IMR-90 (cell line): ENCODE results near the gene HECW1. TPM values are rescaled to one million over a fixed set of nuclear protein-coding genes. Genes with fewer than 3 reads are reported as not detected.

ENCODE experiments used
- ATAC-seq: fragments of 200-7000 bp; cut with Tn5 transposase; 2 replicates; pipeline ENCODE4 v1.9.1; 2020; ENCODE audit warnings: low read depth, mild to moderate bottlenecking, moderate library complexity
- BruUV-seq: library from RNA; stranded (reverse); fragments of 400-500 nt; replicated peaks from 2 replicates; lab custom pipeline; 2021; lab: Mats Ljungman, UMichigan
- CTCF ChIA-PET: fragments of 300-600 bp; formaldehyde crosslinking; extraction: SDS; loops from one replicate; lab custom pipeline; 2021; ENCODE audit warnings: antibody characterized with exemption; lab: Yijun Ruan, JAX
- POLR2A ChIA-PET: fragments of 300-600 bp; sonication (Branson Sonifier 250); formaldehyde crosslinking; loops from one replicate; lab custom pipeline; 2022; ENCODE audit warnings: antibody characterized with exemption; ENCODE audit not compliant: unreplicated experiment; lab: Charles Lee
- DNase-seq: peaks from one replicate; pipeline ENCODE4 v3.0.0; 2013
- H2AFZ ChIP-seq: replicated peaks from 2 replicates; pipeline ENCODE3; 2013; ENCODE audit warnings: low read length, mild to moderate bottlenecking; ENCODE audit not compliant: poor library complexity
- H2AK5ac ChIP-seq: 2 replicates; pipeline ENCODE4 v1.6.1; 2013; ENCODE audit warnings: low read depth, low read length, inconsistent platforms
- H2AK9ac ChIP-seq: replicated peaks from 2 replicates; pipeline ENCODE3; 2013; ENCODE audit warnings: mild to moderate bottlenecking, low read depth, low read length, moderate library complexity; ENCODE audit not compliant: poor library complexity
- H2BK120ac ChIP-seq: 2 replicates; pipeline ENCODE4 v1.6.1; 2013; ENCODE audit warnings: low read depth, low read length, inconsistent platforms
- H2BK15ac ChIP-seq: 3 replicates; pipeline ENCODE4 v1.6.1; 2013; ENCODE audit warnings: low read depth, low read length, inconsistent platforms
- H2BK20ac ChIP-seq: 2 replicates; pipeline ENCODE4 v1.6.1; 2013; ENCODE audit warnings: low read depth, mild to moderate bottlenecking, inconsistent platforms, low read length, moderate library complexity
- H2BK5ac ChIP-seq: 2 replicates; pipeline ENCODE4 v1.6.1; 2013; ENCODE audit warnings: mild to moderate bottlenecking, low read depth, low read length, inconsistent platforms; ENCODE audit not compliant: poor library complexity, severe bottlenecking
- H3K14ac ChIP-seq: replicated peaks from 2 replicates; pipeline ENCODE4 v1.6.1; 2013; ENCODE audit warnings: low read depth, low read length, inconsistent platforms
- H3K18ac ChIP-seq: 2 replicates; pipeline ENCODE4 v1.6.1; 2013; ENCODE audit warnings: low read depth, low read length, control low read depth
- H3K23ac ChIP-seq: 2 replicates; pipeline ENCODE4 v1.6.1; 2013; ENCODE audit warnings: low read depth, low read length, inconsistent platforms
- H3K27ac ChIP-seq: 2 replicates; pipeline ENCODE4 v1.5.1; 2013; ENCODE audit warnings: mild to moderate bottlenecking, control low read depth, low read length; ENCODE audit not compliant: insufficient read depth
- H3K27me3 ChIP-seq: 2 replicates; pipeline ENCODE4 v1.6.1; 2013; ENCODE audit warnings: low read length; ENCODE audit not compliant: control insufficient read depth, insufficient read depth
- H3K36me3 ChIP-seq: 2 replicates; pipeline ENCODE4 v1.6.1; 2013; ENCODE audit warnings: low read length, mixed read lengths; ENCODE audit not compliant: control insufficient read depth, insufficient read depth
- H3K4ac ChIP-seq: 2 replicates; pipeline ENCODE4 v1.6.1; 2013; ENCODE audit warnings: low read depth, low read length, inconsistent platforms
- H3K4me1 ChIP-seq: 2 replicates; pipeline ENCODE4 v1.6.1; 2013; ENCODE audit warnings: low read length, mixed read lengths; ENCODE audit not compliant: control insufficient read depth, insufficient read depth
- H3K4me2 ChIP-seq: 2 replicates; pipeline ENCODE4 v1.6.1; 2013; ENCODE audit warnings: low read depth, mild to moderate bottlenecking, control low read depth, low read length, moderate library complexity
- H3K4me3 ChIP-seq: 2 replicates; pipeline ENCODE4 v1.5.1; 2013; ENCODE audit warnings: low read depth, mild to moderate bottlenecking, control low read depth, low read length, moderate library complexity; ENCODE audit not compliant: insufficient read depth
- H3K56ac ChIP-seq: 2 replicates; pipeline ENCODE4 v1.6.1; 2013; ENCODE audit warnings: low read length, inconsistent platforms; ENCODE audit not compliant: insufficient read depth; ENCODE audit errors: extremely low read depth
- H3K79me1 ChIP-seq, 2 experiments: 2 replicates each; pipeline ENCODE4 v1.6.1; 2013; ENCODE audit warnings: low read length in 2 of 2, inconsistent platforms in 1 of 2, low read depth in 1 of 2
- H3K9ac ChIP-seq: 2 replicates; pipeline ENCODE4 v1.6.1; 2013; ENCODE audit warnings: low read depth, low read length, control low read depth
- H3K9me1 ChIP-seq: 2 replicates; pipeline ENCODE4 v1.6.1; 2013; ENCODE audit warnings: low read length, inconsistent platforms; ENCODE audit not compliant: insufficient read depth
- H3K9me3 ChIP-seq: 2 replicates; pipeline ENCODE4 v1.6.1; 2013; ENCODE audit warnings: low read length; ENCODE audit not compliant: control insufficient read depth, insufficient read depth
- H4K20me1 ChIP-seq: 2 replicates; pipeline ENCODE4 v1.6.1; 2013; ENCODE audit warnings: low read length, inconsistent platforms; ENCODE audit not compliant: insufficient read depth
- H4K5ac ChIP-seq: 2 replicates; pipeline ENCODE4 v1.6.1; 2013; ENCODE audit warnings: mild to moderate bottlenecking, low read depth, low read length, control low read depth
- H4K8ac ChIP-seq, 2 experiments: 2 replicates each; pipeline ENCODE4 v1.6.1; 2013; ENCODE audit warnings: low read depth in 2 of 2, low read length in 2 of 2, control low read depth in 1 of 2, inconsistent platforms in 1 of 2
- H4K91ac ChIP-seq: 2 replicates; pipeline ENCODE4 v1.6.1; 2013; ENCODE audit warnings: low read depth, low read length, inconsistent platforms; ENCODE audit not compliant: insufficient read depth
- BHLHE40 ChIP-seq: fragments of 150-350 bp; IDR thresholded peaks from 2 replicates; pipeline ENCODE4 v1.6.1; 2016; ENCODE audit warnings: mild to moderate bottlenecking, low read depth, low read length
- MAFK ChIP-seq: IDR thresholded peaks from 2 replicates; pipeline ENCODE4 v1.6.1; 2012; ENCODE audit warnings: low read depth, low read length, improper control_type of control experiment
- RCOR1 ChIP-seq: IDR thresholded peaks from 2 replicates; pipeline ENCODE4 v1.6.1; 2012; ENCODE audit warnings: mild to moderate bottlenecking, low read length, improper control_type of control experiment; ENCODE audit not compliant: insufficient replicate concordance
- RFX5 ChIP-seq: IDR thresholded peaks from 2 replicates; pipeline ENCODE4 v1.8.0; 2012; ENCODE audit warnings: low read depth, mild to moderate bottlenecking, low read length, moderate library complexity
- WGBS, 2 experiments: methylation state at CpG; one replicate each; pipeline versions ENCODE4 v1.1.5 to v1.1.7; 2013; ENCODE audit warnings: missing lambda C conversion rate in 2 of 2; ENCODE audit not compliant: insufficient read length in 1 of 2; ENCODE audit errors: extremely low coverage in 2 of 2; 5-methylcytosine and 5-hydroxymethylcytosine counted together
- dilution Hi-C: fragments of 300-500 bp; cut with HindIII; formaldehyde crosslinking; loops from one replicate; pipeline ENCODE4 v1.14.3; 2018; ENCODE audit warnings: low sequenced_read_pairs; ENCODE audit not compliant: unreplicated experiment
- in situ Hi-C: fragments of 300-500 bp; cut with MboI; formaldehyde crosslinking; loops from 3 replicates; pipeline ENCODE4 v1.14.3; 2019; ENCODE audit warnings: low sequenced_read_pairs, inconsistent platforms, mixed read lengths
- intact Hi-C: fragments of 100-400 bp; cut with micrococcal nuclease; formaldehyde crosslinking; loops from 2 replicates; pipeline ENCODE4 v1.10.0; 2022
- polyA plus RNA-seq, 3 experiments: library from polyadenylated mRNA; depleted of rRNA; stranded (reverse); fragments of >200 nt; gene quantifications; 2 replicates each; pipeline ENCODE4 v1.2.3, GENCODE V29; 2012; ENCODE audit warnings: low replicate concordance in 1 of 3
- total RNA-seq: library from RNA; depleted of rRNA; stranded (reverse); fragments of >200 nt; gene quantifications from 2 replicates; pipeline ENCODE4 v1.2.3, GENCODE V29; 2012

HECW1 gene
- total and polyA plus RNA-seq, 2 of the 4 experiments (the other 2 are of a cell fraction) = 0.56 to 1.3 TPM

- no peak for TF ChIP-seq RFX5
Observed at GRCh38 chr7:43590862-43591557, 478.6 kb downstream of the HECW1 start (continued).

GRCh38 chr7:43591558-43592180 is 479.2 kb downstream of the HECW1 start:
- Histone ChIP-seq H3K4me2 (peak overlapping the region; percentile 17; the same call in 1 of the 2 replicates), H2BK20ac (no peak overlapping the region), H4K8ac (0 out of 4 replicates have a peak overlapping the region, but pooled peaks of 1 of the 2 experiments have one; percentile 23), H2AK5ac (no peak overlapping the region), H3K4me1 (peaks cover 12% of the 10 kb centered on the region), H3K9me1 (peaks cover 20% of the 10 kb centered on the region), H2AK9ac (peak overlapping the region; percentile 33), H3K4ac (0 out of 2 replicates have a peak overlapping the region, but pooled peaks have one; percentile 3), H3K4me3 (no peak overlapping the region), H3K79me1 (peaks cover 0 to 54% of the 10 kb centered on the region in 2 experiments; a peak in 2 of 4 replicates), H4K20me1 (peaks cover 90% of the 10 kb centered on the region), H3K27ac (no peak overlapping the region; the same call in 1 of the 2 replicates), H4K91ac (no peak overlapping the region), H3K27me3 (no peaks in the 10 kb centered on the region), H3K14ac (peak overlapping the region; percentile 47; the same call in 1 of the 2 replicates), H3K9ac (no peak overlapping the region), H3K56ac (no peak overlapping the region), H2BK15ac (no peak overlapping the region), H3K9me3 (no peaks in the 10 kb centered on the region), H2BK5ac (peak overlapping the region; percentile 51), H3K23ac (peak overlapping the region; percentile 39; the same call in 1 of the 2 replicates), H4K5ac (no peak overlapping the region), H3K18ac (no peak overlapping the region), H2BK120ac (peak overlapping the region; percentile 27; the same call in 1 of the 2 replicates), H3K36me3 (peaks cover 3% of the 10 kb centered on the region), H2AFZ (no peak overlapping the region)
- in situ Hi-C loops = no loop called here
- no TSS peak for BruUV-seq
- dilution Hi-C loops = no loop called here
- CTCF ChIA-PET = interaction anchor here (1.3 kb wide), 1 partner anchor 9 kb away, joined by 5 read pairs; the partner anchor contains the start of gene STK17A
- DNase-seq (peak; percentile 29), ATAC-seq (no peak)
- intact Hi-C loops = no loop called here
- 29% methylated on average over 1 of the region's 4 CpGs; no CpG with 5 or more reads in 1 of the 2 experiments for WGBS, 2 experiments
- TF ChIP-seq BHLHE40 (no peak), MAFK (no peak), RCOR1 (no peak)
- POLR2A ChIA-PET = no interaction called here
